Limb (tissue), 2 donors: ENCODE results near the gene FTO.
"Not testable (repeated sequence)": the region's sequence is repeated elsewhere in the genome, so short reads cannot be mapped to it uniquely, and the experiment has no call there.

Experiments used
- DNase-seq, 2 donors: peaks; one replicate each; pipeline ENCODE4 v3.0.0-alpha.2; 2016; ENCODE audit errors: extremely low spot score in 2 of 2

Gene FTO

DNA sequence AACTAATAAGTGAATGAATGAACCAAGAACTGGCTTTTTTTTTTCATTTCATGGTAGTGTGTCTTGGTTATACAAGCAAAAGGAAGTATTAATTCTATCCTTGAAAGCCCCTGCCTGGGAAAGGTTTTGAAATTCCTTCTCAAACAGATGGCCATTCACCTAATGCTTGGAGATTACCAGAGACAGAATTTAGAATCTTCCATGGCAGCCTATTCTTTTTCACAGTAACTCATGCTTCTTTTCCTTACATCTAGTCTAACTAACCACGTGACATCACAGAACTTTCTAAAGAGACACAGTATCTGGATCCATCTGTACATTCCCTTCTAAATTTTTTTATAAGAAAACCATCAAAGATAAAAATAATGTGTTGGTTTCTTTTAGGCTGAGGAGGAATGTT, 151.6 kb downstream of the FTO start:
- no peak for DNase-seq

DNA sequence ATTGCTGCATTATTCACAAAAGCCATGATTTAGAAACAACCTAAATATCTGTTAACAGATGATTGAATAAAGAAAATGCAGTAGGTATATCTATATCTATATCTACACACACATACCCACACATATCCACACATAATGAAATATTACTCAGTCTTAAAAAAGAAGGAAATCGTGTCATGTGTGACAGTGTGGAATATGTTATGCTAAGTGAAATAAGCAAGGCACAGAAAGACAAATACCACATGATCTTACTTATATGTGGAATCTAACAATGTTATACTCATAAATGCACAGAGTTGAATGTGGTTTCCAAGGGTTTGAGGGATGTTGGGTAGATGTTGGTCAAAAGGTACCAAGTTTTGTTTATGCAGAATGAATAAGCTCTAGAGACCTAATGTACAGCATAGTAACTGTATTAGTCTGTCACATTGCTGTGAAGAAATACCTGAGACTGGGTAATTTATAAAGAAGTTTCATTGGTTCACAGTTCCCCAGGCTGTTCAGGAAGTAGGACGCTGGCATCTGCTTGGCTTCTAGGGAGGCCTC, 156.1 kb downstream of the FTO start:
- DNase-seq: no peak

DNA sequence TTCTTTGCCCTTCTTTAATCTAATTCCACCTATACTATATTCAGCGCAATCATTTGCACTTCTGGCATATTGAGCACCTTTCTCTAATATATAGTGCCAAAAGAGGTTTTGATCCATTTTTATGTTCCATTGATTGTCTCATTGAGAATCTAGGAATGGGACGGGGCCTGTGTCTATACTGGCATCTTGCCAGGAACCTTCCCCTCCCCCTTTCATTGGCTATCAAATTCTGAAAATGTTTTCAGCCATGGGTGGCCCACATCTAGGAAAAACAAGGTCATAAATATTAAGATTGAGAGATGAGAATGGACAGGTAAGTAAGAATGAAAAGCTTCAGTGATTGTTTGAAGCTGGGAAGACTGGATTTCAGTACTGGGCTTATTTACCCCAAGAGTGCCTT, 159.9 kb downstream of the FTO start:
- DNase-seq: no peak

DNA sequence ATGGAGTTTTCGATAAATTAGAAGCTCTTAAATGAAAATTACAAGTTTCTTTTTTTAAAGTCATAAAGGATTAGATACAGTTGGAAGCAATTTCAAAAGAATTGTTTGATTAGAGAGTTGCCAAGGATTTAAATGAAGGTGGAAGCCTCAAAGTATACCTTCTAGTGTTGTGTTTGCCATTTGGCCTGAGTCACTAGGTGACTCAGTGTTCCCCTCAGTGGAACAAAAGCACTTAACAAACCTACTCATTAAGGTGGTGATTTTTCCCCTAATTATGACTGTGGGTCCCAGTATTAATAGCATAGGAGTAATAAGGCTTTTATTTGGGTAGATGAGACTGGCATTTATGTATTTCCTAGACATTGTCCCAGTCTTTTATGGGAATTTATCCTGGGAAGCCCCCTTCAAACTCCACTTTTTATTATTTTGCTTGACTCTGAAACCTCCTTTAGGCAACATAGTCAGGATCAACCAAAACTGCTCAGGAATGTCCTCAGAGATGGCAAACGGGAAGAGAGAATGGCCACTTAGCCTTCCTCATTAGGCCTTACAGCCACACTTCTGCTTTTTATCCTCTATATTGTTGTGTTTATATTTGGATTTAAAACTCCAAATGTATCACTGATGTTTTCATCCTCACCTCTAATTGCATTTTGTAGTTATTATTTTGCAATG, 161.0 kb downstream of the FTO start:
- no peak for DNase-seq

DNA sequence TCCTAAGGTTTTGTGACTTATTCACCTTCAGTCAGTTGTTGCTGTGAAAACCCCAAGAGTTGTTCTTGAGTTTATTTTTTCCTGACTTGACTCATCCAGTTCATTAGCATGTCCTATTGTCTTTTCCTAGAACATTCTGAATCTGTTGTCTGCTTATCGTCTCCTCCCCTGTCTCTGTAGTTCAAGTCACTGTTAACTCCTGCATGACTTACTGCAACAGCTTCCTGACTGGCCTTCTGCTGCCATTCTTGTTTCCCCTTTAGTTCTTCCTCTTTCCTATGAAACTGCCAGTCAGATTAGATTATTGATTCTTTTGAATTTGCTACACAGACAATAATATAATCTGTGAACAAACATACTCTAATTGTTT, 161.5 kb downstream of the FTO start:
- DNase-seq: no peak

DNA sequence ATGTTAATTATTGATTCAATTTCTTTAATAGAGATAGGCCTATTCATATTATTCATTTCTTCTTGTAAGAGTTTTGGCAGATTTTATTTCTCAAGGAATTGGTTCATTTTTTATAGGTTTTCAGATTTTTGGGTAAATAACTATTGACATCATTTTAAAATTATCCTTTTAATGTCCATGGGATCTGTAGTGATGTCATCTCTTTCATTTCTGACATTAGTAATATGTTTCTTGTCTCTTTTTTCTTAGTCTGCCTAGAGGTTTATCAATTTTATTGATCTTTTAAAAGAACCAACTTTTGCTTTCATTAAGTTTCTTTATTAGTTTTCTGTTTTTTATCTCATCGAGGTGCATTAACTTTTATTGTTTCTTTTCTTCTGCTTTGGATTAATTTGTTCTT, 162.6 kb downstream of the FTO start:
- no peak for DNase-seq

DNA sequence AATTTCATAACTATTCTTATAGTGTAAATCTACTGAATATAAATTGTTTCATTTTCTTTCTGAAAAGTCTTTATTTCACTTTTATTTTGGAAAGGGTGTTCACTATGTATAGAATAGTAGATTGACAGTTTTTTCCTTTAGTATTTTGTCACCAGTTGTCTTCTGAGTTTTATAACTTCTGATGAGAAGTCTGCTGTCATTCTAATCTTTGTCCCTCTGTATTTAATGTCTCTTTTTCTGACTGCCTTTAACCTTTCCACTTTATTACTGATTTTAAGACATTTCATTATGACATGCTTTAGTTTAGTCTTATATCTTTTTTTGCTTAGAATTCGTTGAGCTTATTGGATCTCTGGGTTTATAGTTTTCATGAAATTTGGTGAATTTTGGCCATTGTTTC, 166.9 kb downstream of the FTO start:
- DNase-seq: no peak

DNA sequence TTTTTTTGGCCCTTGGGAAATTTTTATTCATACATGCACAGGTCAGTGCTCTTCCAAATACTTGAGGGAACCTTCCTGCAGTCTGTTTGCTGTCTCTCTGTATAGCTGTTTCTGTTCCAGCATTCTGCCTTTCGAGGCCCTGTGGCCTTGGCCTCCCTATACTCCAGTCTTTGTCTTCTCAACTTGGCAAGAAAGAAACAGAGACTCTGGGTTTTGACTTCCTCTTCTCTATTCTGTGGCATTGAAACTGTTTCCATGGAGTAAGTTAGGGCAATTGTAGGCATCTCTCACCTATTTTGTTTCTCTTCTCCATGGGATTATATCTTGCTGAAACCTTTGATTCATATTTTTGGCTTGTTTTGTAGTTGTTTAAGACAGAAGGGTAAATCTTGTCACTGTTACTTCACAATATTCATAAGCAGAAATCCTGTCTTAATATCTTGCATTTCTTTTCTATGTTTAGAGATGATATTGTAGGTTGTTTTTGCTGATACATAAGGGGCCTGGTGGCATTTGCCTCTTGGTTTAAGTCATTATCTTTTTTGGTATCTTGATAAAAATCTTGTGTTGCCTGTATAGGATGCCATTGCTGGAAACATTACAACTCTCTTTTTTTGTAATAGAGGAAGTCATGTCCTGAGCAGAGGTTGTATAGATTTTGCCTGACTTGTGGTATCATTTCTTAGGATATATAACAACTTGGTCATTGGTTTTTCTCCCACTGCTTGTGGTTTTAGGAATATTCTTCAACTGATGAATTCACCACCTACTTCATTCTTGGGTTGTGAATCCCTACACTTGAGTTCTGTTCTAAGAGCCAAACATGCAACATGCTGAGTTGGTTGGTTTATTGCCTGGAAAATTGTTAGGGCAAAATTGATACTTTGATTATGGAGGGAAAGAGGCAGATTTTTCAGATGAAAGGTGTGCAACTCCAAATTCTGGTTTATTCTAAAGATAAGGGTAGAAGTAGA, 168.6 kb downstream of the FTO start:
- no peak for DNase-seq

DNA sequence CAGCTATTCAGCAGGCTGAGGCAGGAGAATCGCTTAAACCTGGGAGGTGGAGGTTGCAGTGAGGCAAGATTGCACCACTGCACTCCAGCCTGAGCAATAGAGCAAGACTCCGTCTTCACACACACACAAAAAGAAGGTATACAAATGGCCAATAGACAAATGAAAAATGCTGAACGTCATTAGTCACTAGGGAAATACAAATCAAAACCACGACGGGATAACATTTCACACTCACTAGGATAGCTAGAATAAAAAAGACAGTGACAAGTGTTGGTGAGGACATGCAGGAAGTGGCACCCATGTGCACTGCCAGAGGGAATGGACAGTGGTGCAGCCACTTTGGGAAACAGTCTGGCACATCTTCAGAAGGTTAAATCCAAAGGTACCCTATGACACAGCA, 172.9 kb downstream of the FTO start:
- DNase-seq: no peak

DNA sequence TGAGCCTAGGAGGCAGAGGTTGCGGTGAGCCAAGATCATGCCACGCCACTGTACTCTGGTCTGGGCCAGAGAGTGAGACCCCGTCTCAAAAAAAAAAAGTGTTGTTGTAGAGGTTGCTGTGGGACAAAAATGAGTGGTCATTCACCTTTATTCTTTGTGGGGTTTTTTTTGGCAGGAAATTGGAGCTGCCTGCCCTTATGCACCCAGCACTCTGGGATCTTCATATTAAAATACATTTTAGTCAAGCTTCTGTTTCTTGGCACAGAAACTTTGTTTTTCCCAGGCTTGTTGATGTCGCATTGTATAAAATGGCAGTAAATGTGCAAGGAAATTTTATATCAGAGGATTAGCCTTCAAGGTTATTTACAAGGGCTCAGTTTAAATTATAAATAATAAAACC, 174.3 kb downstream of the FTO start:
- DNase-seq: no peak

DNA sequence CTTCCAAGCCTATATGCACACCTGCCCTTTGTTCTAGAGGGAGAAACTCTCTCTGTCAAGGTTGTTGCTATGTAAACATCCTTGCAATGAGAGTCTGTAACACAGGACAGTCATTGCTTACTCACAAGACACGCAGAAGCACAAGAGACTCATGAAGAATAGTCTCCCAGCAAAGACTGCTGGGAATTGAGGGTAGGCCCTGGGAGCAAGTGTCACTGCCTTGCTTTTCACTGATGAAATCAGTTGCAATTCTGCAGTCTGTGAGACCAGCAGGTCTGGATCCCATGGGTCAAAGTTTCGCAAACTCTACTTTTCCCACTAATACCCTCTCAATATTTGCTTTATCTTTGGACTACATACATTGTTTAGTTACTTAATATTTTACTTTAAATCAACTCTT, 177.4 kb downstream of the FTO start:
- DNase-seq: no peak

DNA sequence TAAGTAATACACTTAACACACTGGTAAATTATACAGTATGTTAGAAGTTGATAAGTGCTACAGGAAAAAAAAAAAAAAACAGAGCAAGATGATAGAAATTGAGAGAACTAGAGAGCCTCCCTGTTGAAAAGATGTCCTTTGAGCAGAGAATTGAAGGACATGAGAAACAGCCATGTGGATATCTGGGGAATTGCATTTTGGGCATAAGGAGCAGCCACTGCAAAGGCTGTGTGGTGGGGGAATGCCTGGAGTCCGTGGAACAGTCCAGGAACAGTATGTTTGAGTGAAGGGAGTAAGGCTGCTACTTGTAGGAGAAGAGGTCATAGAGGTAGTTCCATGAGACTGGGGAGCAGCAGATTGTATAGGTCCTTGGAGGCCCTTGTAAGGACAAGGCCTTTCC, 178.4 kb downstream of the FTO start:
- DNase-seq: no peak

DNA sequence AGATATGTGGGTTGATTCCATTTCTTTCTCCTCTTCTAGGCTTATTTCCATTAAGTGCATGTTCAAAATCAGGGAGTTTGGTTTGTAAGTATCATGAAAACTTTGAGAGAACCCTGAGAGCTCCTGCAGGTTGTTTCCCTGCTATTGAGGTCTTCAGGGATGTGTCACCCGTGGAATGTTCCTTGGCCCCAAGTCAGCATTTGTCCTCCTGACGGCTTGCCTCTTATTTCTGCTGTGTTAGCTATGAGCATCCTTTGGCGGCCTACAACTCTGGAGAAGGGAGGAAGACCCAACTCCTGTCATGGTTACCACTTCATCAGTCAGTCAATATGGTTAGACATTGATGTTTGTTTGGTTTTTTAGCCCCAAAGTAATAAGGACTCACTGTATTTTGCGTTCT, 180.8 kb downstream of the FTO start:
- no peak for DNase-seq

DNA sequence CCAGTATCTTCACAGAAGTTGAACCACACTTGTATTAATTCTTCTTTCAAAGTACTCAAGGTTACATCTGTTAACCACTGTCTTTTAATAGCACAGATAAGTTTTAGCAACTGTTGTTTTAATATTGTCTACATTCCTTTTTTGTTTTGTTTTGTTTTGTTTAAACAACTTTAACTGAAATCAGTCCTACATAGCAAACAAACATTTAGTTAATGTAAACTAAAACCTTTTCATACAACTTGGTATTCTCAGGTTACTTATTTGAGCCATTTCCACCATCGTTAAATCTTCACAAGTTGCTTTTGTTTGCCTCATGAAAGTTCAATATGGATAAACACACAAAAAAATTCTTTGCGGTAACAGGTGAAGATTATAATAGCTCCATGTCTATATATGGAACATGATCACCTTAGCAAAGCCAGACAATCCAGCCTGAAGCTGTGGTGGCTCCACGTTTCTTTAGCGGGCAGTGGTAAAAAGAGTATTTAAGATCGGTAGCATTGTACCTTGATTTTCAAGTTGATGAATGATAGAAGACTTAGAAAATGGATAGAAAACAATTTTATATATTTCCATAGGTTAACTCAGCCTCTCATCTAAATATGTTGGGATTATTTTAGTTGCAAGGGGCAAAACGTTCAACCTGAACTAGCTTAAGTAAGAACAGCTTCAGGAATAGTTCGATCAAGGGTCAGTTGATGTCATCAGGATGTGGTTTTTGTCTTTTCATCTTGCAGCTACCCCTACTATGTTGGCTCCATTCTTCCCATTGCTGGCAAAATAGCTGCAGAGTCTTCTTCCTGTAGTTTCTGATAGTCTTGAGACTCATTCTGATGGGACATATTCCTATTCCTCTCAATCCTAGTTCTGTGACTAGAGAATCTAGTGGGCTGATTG, 182.8 kb downstream of the FTO start:
- no peak for DNase-seq

DNA sequence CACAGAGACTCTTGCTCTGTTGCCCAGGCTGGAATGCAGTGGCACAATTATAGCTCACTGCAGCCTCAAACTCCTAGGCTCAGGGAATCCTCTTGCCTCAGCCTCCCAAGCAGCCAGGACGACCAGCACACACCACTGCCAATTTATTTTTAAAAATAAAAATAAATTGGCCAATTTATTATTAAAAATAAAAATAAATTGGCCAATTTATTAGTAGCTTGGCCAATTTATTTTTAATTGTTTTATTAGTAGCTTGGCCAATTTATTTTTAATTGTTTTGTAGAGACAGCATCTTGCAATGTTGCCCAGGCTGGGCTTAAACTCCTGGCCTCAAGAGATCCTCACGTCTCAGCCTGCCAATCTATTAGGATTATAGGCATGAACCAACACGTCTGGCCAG, 184.3 kb downstream of the FTO start:
- DNase-seq: no peak

DNA sequence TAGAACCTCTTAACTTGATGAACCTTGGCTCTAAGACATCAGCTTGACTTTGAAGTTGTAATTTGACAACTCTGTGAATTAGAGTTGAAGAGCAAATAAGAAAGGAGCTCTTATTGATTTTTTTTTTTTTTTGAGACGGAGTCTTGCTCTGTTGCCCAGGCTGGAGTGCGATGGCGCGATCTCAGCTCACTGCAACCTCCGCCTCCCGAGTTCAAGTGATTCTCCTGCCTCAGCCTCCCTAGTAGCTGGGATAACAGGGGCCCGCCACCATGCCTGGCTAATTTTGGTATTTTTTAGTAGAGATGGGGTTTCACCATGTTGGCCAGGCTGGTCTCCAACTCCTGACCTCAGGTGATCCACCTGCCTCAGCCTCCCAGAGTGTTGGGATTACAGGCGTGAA, 186.9 kb downstream of the FTO start:
- not testable (repeated sequence) for DNase-seq

DNA sequence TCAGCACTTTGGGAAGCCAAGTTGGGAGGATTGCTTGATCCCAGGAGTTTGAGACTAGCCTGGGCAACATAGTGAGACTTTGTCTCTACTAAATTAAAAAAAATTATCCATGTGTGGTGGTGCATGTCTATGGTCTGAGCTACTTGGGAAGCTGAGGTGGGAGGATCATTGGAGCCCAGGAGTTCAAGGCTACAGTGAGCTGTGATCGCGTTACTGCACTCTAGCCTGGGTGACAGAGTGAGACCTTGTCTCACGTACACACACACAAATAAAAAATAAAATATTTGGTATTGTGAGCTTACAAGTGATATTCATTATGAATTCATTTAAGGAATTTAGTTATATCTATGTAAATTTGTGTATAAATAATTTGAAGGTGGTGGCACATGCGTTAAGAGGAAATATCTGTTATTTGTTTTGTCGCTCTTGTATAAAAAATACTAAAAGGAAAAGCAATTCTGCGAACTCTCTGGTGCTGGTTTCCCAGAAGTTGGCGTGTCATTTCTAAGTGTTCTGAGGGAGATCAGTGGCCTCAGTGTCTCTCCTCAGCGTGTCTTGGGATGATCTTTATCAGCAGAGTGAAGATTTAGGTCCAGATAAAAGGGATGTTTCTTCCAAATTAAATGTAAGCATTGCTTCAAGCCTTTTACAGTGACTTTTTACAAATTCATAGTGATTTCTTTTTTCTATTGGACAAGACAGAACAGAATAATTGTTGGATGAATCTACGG, 187.6 kb downstream of the FTO start:
- DNase-seq: no peak

DNA sequence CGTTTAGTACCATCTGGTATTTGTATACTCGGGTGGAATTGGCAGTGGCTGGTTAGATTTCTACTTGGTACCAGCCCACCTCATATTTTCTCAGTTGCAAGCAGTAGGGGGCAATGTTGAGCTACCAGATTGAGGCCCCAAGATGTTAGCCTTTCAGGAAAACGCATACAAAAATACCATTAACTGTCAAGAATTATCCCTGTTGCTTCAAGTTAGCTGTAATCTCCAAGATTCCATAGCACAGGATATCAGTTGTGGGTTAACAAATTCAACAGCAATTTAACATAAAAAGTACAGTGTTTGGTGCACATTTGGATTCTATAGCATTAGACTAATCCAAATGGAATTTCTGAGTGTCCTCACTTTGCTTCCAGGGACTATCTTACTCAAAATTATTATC, 188.2 kb downstream of the FTO start:
- DNase-seq: peak; percentile 67 to 71

DNA sequence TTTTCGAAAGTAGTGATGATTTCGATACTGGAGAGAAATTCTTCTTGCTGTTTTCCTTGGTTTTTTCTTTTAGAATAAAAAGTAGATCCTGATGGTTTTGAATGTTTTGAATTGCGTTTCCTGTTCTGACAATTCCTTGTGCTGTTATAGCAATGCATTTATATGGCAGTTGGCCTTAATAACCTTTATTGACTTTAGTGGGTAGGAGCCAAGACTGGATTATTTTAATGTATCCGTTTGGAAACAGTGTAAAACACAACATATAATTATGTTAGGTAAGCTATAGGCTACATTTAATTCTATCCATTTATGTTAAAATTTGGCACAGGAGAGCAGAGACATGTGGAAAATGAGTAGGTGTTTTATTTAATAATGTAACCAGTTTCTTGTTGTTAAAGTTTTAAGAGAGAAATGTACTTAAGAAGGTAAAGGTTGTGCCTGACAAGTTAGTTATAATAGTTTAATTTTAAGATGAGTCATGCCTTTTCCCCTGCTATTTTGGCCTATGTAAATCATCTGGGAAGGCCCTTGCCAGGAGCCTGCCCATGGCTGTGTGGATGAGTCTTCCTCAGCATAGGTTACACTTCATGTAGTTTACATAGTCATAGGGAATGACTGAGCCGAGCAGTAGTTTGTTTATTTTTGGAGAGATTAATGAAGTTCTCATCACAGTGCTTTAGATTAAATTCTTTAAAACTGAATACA, 189.9 kb downstream of the FTO start:
- DNase-seq: no peak

DNA sequence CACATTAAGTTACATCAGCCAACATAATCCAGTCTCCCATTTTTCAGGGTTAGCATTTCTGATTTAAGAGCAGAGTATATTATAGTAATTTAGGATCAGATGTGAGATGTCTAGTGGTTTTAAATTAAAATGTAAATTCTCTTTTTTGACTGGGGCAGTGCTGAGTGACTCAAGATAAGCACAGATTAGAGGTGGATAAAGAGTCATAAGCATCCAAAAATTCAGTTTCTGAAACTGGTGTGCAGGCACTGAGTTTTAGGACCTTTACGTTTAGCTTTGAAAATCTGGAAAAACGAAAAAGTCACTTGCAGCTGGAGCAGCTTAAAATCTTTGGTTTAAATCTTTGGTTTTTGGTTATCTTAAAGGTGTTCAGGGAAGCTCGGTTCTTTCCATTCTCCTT, 190.7 kb downstream of the FTO start:
- DNase-seq: no peak
